DND-41 (cell line): ENCODE measurements around the gene SNAPC4.

ENCODE experiments used
- ATAC-seq: fragments of 200-7000 bp; cut with Tn5 transposase; 3 replicates; pipeline ENCODE4 v1.9.1; 2021; ENCODE audit warnings: low read depth; ENCODE audit not compliant: insufficient read depth
- DNase-seq: peaks from one replicate; pipeline ENCODE4 v3.0.0-alpha.2; 2020
- H2AFZ ChIP-seq: 2 replicates; pipeline ENCODE4 v1.6.0; 2012; ENCODE audit warnings: low read depth, low read length
- H3K27ac ChIP-seq: 2 replicates; pipeline ENCODE4 v1.5.1; 2012; ENCODE audit warnings: low read length, inconsistent platforms
- H3K27me3 ChIP-seq: fragments of 200-600 bp; sonication (generic); 2 replicates; pipeline ENCODE4 v1.6.0; 2012; ENCODE audit warnings: low read length, mild to moderate bottlenecking, inconsistent platforms; ENCODE audit not compliant: insufficient read depth, poor library complexity
- H3K36me3 ChIP-seq: 2 replicates; pipeline ENCODE4 v1.5.1; 2012; ENCODE audit warnings: low read length, inconsistent platforms; ENCODE audit not compliant: insufficient read depth
- H3K4me1 ChIP-seq: 2 replicates; pipeline ENCODE4 v1.5.1; 2012; ENCODE audit warnings: mild to moderate bottlenecking, low read length; ENCODE audit not compliant: insufficient read depth
- H3K4me2 ChIP-seq: 2 replicates; pipeline ENCODE4 v1.6.0; 2012; ENCODE audit warnings: mild to moderate bottlenecking, moderate library complexity, low read length, inconsistent platforms; ENCODE audit not compliant: insufficient read depth
- H3K4me3 ChIP-seq, 2 experiments: fragments of 200-600 bp in 1 of 2; shearing (Covaris generic) in 1 of 2; 2 replicates each; pipeline ENCODE4 v1.5.1; 2012 to 2016; ENCODE audit warnings: inconsistent platforms in 2 of 2, low read length in 2 of 2, mild to moderate bottlenecking in 2 of 2, low read depth in 1 of 2, moderate library complexity in 1 of 2
- H3K79me2 ChIP-seq: 2 replicates; pipeline ENCODE4 v1.6.0; 2012; ENCODE audit warnings: low read length, inconsistent platforms; ENCODE audit not compliant: insufficient read depth
- H3K9ac ChIP-seq: 2 replicates; pipeline ENCODE4 v1.6.0; 2012; ENCODE audit warnings: low read depth, mild to moderate bottlenecking, inconsistent platforms, low read length, moderate library complexity
- H3K9me3 ChIP-seq: 2 replicates; pipeline ENCODE4 v1.5.1; 2012; ENCODE audit warnings: low read length, moderate library complexity, mild to moderate bottlenecking, inconsistent platforms; ENCODE audit not compliant: insufficient read depth, severe bottlenecking
- H4K20me1 ChIP-seq: 2 replicates; pipeline ENCODE4 v1.6.0; 2012; ENCODE audit warnings: low read length; ENCODE audit not compliant: insufficient read depth
- EZH2 ChIP-seq: IDR thresholded peaks from 3 replicates; pipeline ENCODE4 v1.6.1; 2012; ENCODE audit warnings: borderline replicate concordance, low read depth, mild to moderate bottlenecking, moderate library complexity, low read length, inconsistent platforms; ENCODE audit not compliant: severe bottlenecking
- TF ChIP-seq, protein P1 (sequence below): IDR thresholded peaks from 2 replicates; pipeline ENCODE4 v1.5.1; 2012; ENCODE audit warnings: borderline replicate concordance, low read length, moderate library complexity, mild to moderate bottlenecking; ENCODE audit not compliant: poor library complexity, severe bottlenecking; ENCODE audit errors: extremely low read depth

SNAPC4 gene

DNA sequence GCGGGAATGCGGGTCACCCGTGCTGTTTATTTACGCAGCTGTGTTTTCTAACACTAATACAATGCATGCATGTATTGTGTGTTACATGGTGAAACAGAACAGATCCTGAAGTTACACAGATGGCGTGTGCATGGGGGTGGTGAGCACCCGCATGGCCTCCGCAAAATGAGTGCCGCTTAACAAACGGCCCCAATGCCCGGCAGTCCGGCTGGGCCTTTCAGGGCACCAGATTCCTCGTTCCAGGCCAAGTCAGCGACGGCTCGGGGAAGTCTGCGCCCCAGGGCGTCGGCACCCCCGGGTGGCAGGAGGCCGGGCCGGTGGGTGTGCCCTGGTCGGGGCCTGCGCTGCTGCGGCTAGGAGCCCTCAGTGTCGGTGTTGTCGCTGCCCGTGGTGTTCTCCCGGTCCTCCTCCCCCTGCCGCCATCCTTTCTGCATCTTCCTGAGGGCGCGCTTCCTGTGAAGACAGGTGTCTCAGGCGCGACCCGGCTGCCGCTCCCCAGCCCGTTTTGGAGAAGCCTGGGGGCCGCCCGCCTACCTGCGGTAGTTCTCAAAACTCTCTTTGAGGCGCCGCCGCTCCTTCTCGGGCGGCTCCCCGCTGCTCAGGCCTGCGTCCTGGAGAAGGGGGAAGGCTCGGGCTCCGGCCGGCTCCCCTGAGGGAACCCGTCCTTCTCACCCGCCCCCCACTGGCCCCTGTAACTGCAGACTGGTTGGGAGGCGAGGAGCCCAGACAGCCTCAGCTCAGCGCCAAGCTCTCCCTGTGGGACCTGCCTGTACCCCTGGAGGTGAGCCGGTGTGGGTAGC, 35.8 kb downstream of the SNAPC4 start:
- peak overlapping the region; percentile 96 for H3K4me2 ChIP-seq
- H3K27me3 ChIP-seq, result no peaks in the 10 kb centered on the region
- peaks cover 22% of the 10 kb centered on the region for H3K4me1 ChIP-seq
- TF ChIP-seq EZH2, result no peak
- TF ChIP-seq, protein P1, sequence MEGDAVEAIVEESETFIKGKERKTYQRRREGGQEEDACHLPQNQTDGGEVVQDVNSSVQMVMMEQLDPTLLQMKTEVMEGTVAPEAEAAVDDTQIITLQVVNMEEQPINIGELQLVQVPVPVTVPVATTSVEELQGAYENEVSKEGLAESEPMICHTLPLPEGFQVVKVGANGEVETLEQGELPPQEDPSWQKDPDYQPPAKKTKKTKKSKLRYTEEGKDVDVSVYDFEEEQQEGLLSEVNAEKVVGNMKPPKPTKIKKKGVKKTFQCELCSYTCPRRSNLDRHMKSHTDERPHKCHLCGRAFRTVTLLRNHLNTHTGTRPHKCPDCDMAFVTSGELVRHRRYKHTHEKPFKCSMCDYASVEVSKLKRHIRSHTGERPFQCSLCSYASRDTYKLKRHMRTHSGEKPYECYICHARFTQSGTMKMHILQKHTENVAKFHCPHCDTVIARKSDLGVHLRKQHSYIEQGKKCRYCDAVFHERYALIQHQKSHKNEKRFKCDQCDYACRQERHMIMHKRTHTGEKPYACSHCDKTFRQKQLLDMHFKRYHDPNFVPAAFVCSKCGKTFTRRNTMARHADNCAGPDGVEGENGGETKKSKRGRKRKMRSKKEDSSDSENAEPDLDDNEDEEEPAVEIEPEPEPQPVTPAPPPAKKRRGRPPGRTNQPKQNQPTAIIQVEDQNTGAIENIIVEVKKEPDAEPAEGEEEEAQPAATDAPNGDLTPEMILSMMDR, result no peak
- H3K4me3 ChIP-seq, result peak overlapping the region in 1 of 2 experiments; percentile 85; a peak in 3 of 4 replicates
- H4K20me1 ChIP-seq, result peaks cover 58% of the 10 kb centered on the region
- peak overlapping the region; percentile 58; the same call in 1 of the 2 replicates for H2AFZ ChIP-seq
- H3K9me3 ChIP-seq, result no peaks in the 10 kb centered on the region
- H3K27ac ChIP-seq, result peak overlapping the region; percentile 74
- peaks cover 31% of the 10 kb centered on the region for H3K36me3 ChIP-seq
- peaks cover 28% of the 10 kb centered on the region for H3K79me2 ChIP-seq
- no peak for ATAC-seq
- DNase-seq, result no peak
- peak overlapping the region; percentile 86 for H3K9ac ChIP-seq

DNA sequence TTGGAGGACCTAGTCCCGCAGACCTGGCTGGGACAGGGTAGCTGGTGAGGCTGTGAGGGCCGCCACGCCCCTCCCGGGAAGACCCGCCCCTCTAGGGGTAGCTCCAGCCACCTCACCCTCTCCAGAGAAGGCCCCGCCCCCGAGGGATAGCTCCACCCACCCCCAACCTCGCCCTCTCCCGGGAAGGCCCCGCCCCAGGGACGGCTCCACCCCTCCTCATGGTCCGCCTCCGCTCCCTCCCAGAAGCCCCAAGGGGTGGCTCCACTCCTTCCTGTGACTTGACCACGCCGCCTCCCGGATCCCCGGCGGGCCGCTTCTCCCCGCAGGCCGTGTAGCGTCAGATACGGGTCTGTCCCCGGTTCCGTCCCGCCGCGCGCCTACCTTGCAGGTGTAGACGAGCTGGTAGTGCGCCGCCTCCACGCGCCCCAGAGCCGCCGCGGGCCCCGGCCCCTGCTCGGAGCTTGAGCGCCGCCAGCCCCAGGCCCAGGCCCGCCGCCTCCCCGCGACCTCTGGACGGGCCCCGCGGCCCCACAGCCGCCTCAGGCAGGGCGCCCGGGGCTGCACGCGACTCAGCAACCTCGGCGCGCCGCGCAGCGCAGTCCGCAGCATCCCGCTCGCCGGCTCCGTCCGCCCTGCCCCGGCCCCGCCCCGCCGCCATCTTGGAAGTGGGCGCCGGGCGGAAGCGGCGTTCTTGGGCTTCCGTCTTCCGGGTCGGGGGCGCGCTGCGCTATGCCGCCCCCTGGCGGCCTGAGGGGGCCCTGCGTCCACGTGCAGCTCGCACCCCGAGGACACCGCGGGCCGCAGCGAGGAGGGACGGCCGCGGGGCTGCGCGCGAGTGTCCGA, 36.6 kb downstream of the SNAPC4 start, which contains the start of gene DNLZ:
Gene DNLZ, minus strand, starts transcription at position 639 of the 843 bp plus-strand sequence. Its CDS starts 30 bp downstream, at position 609.
- Histone ChIP-seq H3K9ac (peak within 1 kb of the TSS; percentile 86), H3K36me3 (peaks cover 31% of the 10 kb centered on the region), H3K27me3 (no peaks in the 10 kb centered on the region), H3K4me3 (peak within 1 kb of the TSS; percentile 50 to 85; a peak in 3 of 4 replicates), H3K4me1 (peaks cover 22% of the 10 kb centered on the region), H3K79me2 (peaks cover 28% of the 10 kb centered on the region), H2AFZ (peak within 1 kb of the TSS; percentile 70), H3K9me3 (no peaks in the 10 kb centered on the region), H3K27ac (peak within 1 kb of the TSS; percentile 79), H4K20me1 (peaks cover 55% of the 10 kb centered on the region), H3K4me2 (peak within 1 kb of the TSS; percentile 96)
- TF ChIP-seq, protein P1, result peak; percentile 87
- no peak for TF ChIP-seq EZH2
- ATAC-seq, result peak; percentile 84
- DNase-seq, result peak; percentile 94

DNA sequence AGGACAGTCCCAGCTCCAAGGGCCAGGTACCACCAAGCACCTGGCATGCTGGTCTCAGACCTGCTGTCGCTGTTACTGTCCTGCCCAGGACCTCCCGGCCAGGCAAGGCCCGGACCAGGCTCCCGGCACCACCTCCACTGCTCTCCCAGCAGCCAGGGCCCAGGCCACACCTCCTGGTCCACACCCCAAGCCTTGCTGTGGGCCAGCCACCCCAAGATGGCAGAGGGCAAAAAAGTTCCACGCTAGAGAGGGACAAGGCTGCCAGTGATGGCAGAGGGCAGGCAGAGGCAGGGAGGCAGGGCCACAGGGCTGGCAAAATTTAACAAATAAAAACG, 37.6 kb downstream of the SNAPC4 start:
- no peak for DNase-seq
- no peak overlapping the region for H3K27ac ChIP-seq
- H3K79me2 ChIP-seq, result peaks cover 28% of the 10 kb centered on the region
- H3K9ac ChIP-seq, result no peak overlapping the region; the same call in 1 of the 2 replicates
- H2AFZ ChIP-seq, result no peak overlapping the region
- H3K4me3 ChIP-seq, result peak overlapping the region in 1 of 2 experiments; percentile 85; a peak in 2 of 4 replicates
- H3K9me3 ChIP-seq, result no peaks in the 10 kb centered on the region
- H3K36me3 ChIP-seq, result peaks cover 27% of the 10 kb centered on the region
- ATAC-seq, result no peak
- H4K20me1 ChIP-seq, result peaks cover 46% of the 10 kb centered on the region
- H3K4me2 ChIP-seq, result peak overlapping the region; percentile 96; the same call in 1 of the 2 replicates
- peaks cover 22% of the 10 kb centered on the region for H3K4me1 ChIP-seq
- TF ChIP-seq, protein P1, result no peak
- no peak for TF ChIP-seq EZH2
- no peaks in the 10 kb centered on the region for H3K27me3 ChIP-seq
